ENCODE results near the gene FARP2. TPM values are rescaled to one million over a fixed set of nuclear protein-coding genes. Genes with fewer than 3 reads are reported as not detected.

Gene FARP2
- total and polyA plus RNA-seq, 2 of the 13 experiments (the other 11 are each of a cell fraction or from before 2014, with no cell fraction given), result 28.0 to 45.4 TPM

DNA sequence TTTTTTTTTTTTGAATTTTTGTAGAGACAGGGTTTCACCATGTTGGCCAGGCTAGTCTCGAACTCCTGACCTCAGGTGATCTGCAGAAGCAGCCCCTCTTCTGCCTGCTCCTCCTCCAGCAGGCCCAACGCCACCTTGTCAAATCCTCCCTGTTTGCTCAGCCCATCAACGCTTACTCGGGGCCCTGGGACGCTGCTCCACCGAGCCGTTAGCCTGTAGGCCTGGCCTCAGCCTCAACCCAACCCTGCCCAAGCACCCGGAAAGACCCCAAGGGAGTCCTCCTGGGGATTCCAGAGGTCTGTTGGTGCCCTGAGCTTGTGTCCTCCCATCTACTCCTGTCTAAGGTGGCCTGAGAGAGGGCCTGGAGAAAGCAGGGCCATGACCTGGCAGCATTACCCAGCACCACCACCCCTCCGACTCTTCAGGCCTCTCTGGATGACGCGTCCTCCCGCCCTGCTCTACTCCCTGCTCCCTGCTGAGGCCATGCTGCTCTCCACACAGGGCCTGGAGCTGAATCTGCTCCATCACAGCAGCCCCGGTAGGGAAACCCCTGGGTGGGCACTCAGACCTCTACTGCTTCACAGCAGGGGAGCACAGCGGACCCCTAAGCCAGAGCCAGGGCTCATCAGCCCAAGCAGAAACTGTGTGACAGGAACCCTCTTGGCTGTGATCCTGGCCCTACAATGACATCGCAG lies 149.1 kb downstream of the FARP2 start (continued):
- 0 out of 2 replicates have a peak, but pooled peaks have one; percentile 6 for TF ChIP-seq ZNF768 (CRISPR knock-in tag; IDR thresholded peaks at IDR 0.05)
- TF ChIP-seq, protein P1, sequence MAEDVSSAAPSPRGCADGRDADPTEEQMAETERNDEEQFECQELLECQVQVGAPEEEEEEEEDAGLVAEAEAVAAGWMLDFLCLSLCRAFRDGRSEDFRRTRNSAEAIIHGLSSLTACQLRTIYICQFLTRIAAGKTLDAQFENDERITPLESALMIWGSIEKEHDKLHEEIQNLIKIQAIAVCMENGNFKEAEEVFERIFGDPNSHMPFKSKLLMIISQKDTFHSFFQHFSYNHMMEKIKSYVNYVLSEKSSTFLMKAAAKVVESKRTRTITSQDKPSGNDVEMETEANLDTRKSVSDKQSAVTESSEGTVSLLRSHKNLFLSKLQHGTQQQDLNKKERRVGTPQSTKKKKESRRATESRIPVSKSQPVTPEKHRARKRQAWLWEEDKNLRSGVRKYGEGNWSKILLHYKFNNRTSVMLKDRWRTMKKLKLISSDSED (CRISPR knock-in tag; IDR thresholded peaks at IDR 0.05), result no peak
- TF ChIP-seq ZNF224 (CRISPR knock-in tag; IDR thresholded peaks at IDR 0.05), result no peak
- TF ChIP-seq TMF1 (CRISPR knock-in tag; IDR thresholded peaks at IDR 0.05; ENCODE audit: low read depth), result no peak
- TF ChIP-seq MED8 (CRISPR knock-in tag; IDR thresholded peaks at IDR 0.05; ENCODE audit: insufficient replicate concordance), result no peak
- TF ChIP-seq ZC3H13 (CRISPR knock-in tag; IDR thresholded peaks at IDR 0.05), result 0 out of 2 replicates have a peak, but pooled peaks have one; percentile 39
- TF ChIP-seq, protein P2, sequence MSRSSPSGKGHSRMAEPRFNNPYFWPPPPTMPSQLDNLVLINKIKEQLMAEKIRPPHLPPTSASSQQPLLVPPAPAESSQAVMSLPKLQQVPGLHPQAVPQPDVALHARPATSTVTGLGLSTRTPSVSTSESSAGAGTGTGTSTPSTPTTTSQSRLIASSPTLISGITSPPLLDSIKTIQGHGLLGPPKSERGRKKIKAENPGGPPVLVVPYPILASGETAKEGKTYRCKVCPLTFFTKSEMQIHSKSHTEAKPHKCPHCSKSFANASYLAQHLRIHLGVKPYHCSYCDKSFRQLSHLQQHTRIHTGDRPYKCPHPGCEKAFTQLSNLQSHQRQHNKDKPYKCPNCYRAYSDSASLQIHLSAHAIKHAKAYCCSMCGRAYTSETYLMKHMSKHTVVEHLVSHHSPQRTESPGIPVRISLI (CRISPR knock-in tag; IDR thresholded peaks at IDR 0.05; ENCODE audit: borderline replicate concordance), result no peak
- TF ChIP-seq, protein P3, sequence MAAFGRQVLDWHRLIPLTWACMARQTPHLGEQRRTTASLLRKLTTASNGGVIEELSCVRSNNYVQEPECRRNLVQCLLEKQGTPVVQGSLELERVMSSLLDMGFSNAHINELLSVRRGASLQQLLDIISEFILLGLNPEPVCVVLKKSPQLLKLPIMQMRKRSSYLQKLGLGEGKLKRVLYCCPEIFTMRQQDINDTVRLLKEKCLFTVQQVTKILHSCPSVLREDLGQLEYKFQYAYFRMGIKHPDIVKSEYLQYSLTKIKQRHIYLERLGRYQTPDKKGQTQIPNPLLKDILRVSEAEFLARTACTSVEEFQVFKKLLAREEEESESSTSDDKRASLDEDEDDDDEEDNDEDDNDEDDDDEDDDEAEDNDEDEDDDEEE (CRISPR knock-in tag; IDR thresholded peaks at IDR 0.05), result no peak
- no peak for TF ChIP-seq CEBPG (CRISPR knock-in tag; IDR thresholded peaks at IDR 0.05)
- TF ChIP-seq ZNF678 (CRISPR knock-in tag; IDR thresholded peaks at IDR 0.05), result no peak
- 0 out of 2 replicates have a peak, but pooled peaks have one; percentile 22 for TF ChIP-seq ZFX (CRISPR knock-in tag; IDR thresholded peaks at IDR 0.05; ENCODE audit: low read depth)
- TF ChIP-seq MAFG (CRISPR knock-in tag; IDR thresholded peaks at IDR 0.05), result no peak
- TF ChIP-seq AKAP8 (CRISPR knock-in tag; IDR thresholded peaks at IDR 0.05), result 0 out of 2 replicates have a peak, but pooled peaks have one; percentile 33

Measured in HepG2 (cell line).